Measurements from ENCODE around the gene FRRS1.

FRRS1 gene

GRCh38 chr1:99727575-99728185, 38.8 kb downstream of the FRRS1 start:
- Mint-ChIP-seq H3K4me3 (no peak overlapping the region), H3K9me3 (no peaks in the 10 kb centered on the region), H3K36me3 (ENCODE audit: low read depth) (no peaks in the 10 kb centered on the region), H3K4me1 (ENCODE audit: low read depth) (no peaks in the 10 kb centered on the region), H3K27ac (no peak overlapping the region), H3K27me3 (no peaks in the 10 kb centered on the region)

DNA sequence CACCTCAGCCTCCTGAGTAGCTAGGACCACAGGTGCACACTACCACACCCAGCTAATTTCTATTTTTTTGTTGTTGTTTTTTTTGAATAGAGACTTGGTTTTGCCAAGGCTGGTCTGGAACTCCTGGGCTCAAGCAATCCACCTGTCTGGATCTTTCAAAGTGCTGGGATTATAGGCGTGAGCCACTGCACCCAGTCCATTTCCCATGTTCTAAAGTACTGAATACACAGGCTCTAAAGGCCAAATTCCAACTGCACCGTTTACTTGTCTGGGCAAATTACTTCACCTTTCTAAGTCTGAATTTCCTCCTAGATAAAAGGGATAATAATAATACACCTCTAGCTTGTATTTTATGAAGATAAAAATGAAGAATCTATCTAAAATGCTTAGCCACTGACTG, 39.6 kb downstream of the FRRS1 start:
- H3K9me3 Mint-ChIP-seq = no peaks in the 10 kb centered on the region
- H3K4me1 Mint-ChIP-seq (ENCODE audit: low read depth) = no peaks in the 10 kb centered on the region
- H3K27me3 Mint-ChIP-seq = no peaks in the 10 kb centered on the region
- no peak overlapping the region for H3K4me3 Mint-ChIP-seq
- no peaks in the 10 kb centered on the region for H3K36me3 Mint-ChIP-seq (ENCODE audit: low read depth)
- H3K27ac Mint-ChIP-seq = no peak overlapping the region

DNA sequence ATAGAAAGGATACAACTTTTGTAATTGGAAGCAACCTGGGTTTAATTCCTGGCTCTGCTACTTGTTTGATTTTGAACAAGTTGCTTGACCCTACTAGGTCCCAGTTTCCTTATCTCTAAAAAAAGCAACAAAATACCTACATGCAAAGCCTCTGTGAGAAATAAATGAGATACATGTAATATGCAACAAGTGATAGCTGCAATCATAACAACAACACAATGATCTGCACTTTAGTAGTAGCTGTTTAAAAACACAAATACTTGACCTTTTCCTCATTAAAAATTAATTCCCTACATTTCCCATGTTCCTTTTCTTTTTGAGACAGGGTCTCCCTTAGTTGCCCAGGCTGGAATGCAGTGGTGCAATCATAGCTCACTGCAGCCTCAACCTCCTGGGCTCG, 40.0 kb downstream of the FRRS1 start:
- no peaks in the 10 kb centered on the region for H3K9me3 Mint-ChIP-seq
- no peak overlapping the region for H3K4me3 Mint-ChIP-seq
- H3K27me3 Mint-ChIP-seq = no peaks in the 10 kb centered on the region
- no peaks in the 10 kb centered on the region for H3K36me3 Mint-ChIP-seq (ENCODE audit: low read depth)
- no peak overlapping the region for H3K27ac Mint-ChIP-seq
- no peaks in the 10 kb centered on the region for H3K4me1 Mint-ChIP-seq (ENCODE audit: low read depth)

- Mint-ChIP-seq H3K4me1 (ENCODE audit: low read depth) (no peaks in the 10 kb centered on the region), H3K9me3 (no peaks in the 10 kb centered on the region), H3K36me3 (ENCODE audit: low read depth) (no peaks in the 10 kb centered on the region), H3K27ac (no peak overlapping the region), H3K27me3 (no peaks in the 10 kb centered on the region), H3K4me3 (no peak overlapping the region)
Observed at GRCh38 chr1:99725996-99726395, 40.4 kb downstream of the FRRS1 start.

DNA sequence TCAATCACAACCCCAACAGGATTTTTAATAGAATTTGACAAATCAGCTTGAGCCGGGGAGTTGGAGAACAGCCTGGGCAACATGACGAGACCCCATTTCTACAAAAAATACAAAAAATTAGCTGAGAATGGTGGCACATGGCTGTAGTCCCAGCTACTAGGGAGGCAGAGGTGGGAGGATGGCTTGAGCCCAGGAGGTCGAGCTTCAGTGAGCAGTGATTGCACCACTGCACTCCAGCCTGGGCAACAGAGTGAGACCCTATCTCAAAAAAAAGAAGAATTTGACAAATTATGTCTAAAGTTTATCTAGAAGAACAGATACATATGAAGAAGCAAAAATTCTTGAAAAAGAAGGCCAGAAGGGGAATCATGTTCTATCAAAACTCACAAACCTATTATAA, 43.2 kb downstream of the FRRS1 start:
- H3K4me3 Mint-ChIP-seq = no peak overlapping the region
- no peaks in the 10 kb centered on the region for H3K9me3 Mint-ChIP-seq
- no peaks in the 10 kb centered on the region for H3K27me3 Mint-ChIP-seq
- no peak overlapping the region for H3K27ac Mint-ChIP-seq
- H3K4me1 Mint-ChIP-seq (ENCODE audit: low read depth) = no peaks in the 10 kb centered on the region
- no peaks in the 10 kb centered on the region for H3K36me3 Mint-ChIP-seq (ENCODE audit: low read depth)

DNA sequence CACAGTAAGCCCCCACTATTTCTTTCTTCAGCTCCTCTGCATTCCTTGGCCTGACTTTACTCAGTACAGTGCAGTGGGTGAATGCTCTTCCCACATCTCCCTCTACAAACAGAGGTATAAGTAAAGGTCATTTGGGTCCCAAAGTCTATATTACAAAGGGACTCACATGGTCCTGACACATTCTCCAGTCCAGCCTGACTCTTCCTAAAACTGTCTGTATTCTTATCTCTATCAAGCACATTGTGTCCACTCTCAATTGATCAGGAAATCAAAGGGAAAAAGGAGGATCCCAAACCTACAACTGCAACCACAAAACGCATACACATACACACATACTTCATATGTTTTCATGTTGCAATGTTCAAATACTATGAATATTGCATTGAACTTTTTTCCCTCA, 49.4 kb downstream of the FRRS1 start:
- Mint-ChIP-seq H3K27ac (no peak overlapping the region), H3K9me3 (no peaks in the 10 kb centered on the region), H3K36me3 (ENCODE audit: low read depth) (no peaks in the 10 kb centered on the region), H3K4me1 (ENCODE audit: low read depth) (no peaks in the 10 kb centered on the region), H3K27me3 (no peaks in the 10 kb centered on the region), H3K4me3 (no peak overlapping the region)

- H3K27me3 Mint-ChIP-seq = no peaks in the 10 kb centered on the region
- H3K27ac Mint-ChIP-seq = no peak overlapping the region
- no peak overlapping the region for H3K4me3 Mint-ChIP-seq
- no peaks in the 10 kb centered on the region for H3K4me1 Mint-ChIP-seq (ENCODE audit: low read depth)
- H3K36me3 Mint-ChIP-seq (ENCODE audit: low read depth) = no peaks in the 10 kb centered on the region
- no peaks in the 10 kb centered on the region for H3K9me3 Mint-ChIP-seq
Observed at GRCh38 chr1:99713006-99713405, 53.4 kb downstream of the FRRS1 start.

DNA sequence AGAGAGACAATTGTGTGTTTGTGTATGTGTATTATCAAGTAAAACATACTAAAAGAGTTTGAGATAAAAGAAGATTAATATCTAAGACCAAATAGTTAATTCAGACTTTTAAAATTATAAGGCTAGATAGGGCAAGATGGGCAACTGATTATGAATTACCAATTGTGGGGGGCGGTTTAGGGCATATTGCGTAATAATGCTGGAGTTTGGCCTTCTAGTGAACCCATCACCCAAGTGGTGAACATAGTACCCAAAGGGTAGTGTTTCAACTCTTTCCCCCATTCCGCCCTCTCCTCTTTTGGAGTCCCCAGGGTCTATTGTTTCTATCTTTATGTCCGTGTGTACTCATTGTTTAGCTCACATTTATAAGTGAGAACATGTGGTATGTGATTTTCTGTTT, 55.4 kb downstream of the FRRS1 start:
- no peaks in the 10 kb centered on the region for H3K27me3 Mint-ChIP-seq
- H3K9me3 Mint-ChIP-seq = no peaks in the 10 kb centered on the region
- H3K4me1 Mint-ChIP-seq (ENCODE audit: low read depth) = no peaks in the 10 kb centered on the region
- no peak overlapping the region for H3K27ac Mint-ChIP-seq
- H3K36me3 Mint-ChIP-seq (ENCODE audit: low read depth) = no peaks in the 10 kb centered on the region
- H3K4me3 Mint-ChIP-seq = no peak overlapping the region

GRCh38 chr1:99707535-99708142, 58.8 kb downstream of the FRRS1 start:
- no peaks in the 10 kb centered on the region for H3K36me3 Mint-ChIP-seq (ENCODE audit: low read depth)
- H3K9me3 Mint-ChIP-seq = no peaks in the 10 kb centered on the region

GRCh38 chr1:99705385-99705784, 61.0 kb downstream of the FRRS1 start:
- Mint-ChIP-seq H3K27ac (no peak overlapping the region), H3K4me3 (no peak overlapping the region), H3K27me3 (peaks cover 5% of the 10 kb centered on the region), H3K4me1 (ENCODE audit: low read depth) (peaks cover 3% of the 10 kb centered on the region), H3K36me3 (ENCODE audit: low read depth) (no peaks in the 10 kb centered on the region), H3K9me3 (no peaks in the 10 kb centered on the region)

More at GRCh38 chr1:99707535-99708142, 58.8 kb downstream of the FRRS1 start:
- Mint-ChIP-seq H3K27ac (no peak overlapping the region), H3K27me3 (no peaks in the 10 kb centered on the region), H3K4me3 (no peak overlapping the region), H3K4me1 (ENCODE audit: low read depth) (peaks cover 3% of the 10 kb centered on the region)

DNA sequence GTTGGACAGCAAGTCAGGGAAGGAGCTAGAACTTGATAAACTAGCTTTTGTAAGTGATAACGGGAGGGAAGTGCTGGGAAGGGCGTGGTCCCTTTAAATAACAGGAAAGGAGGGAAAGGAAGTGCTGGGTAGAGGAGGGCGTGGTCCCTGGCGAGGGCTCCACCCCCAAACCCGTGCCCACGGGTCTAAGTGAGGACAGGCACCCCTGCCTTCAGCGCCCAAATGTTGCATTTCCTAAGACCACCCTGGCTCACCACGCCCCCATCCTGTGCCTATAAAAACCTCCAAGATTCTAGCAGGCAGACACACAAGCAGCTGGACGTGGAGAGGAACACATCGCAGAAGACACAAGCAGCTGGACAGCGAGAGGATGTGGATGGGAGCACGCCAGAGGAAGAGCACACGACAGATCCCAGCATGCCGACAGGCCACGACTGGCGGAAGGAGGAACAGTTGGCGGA, 62.0 kb downstream of the FRRS1 start:
- H3K9me3 Mint-ChIP-seq = no peaks in the 10 kb centered on the region
- no peaks in the 10 kb centered on the region for H3K36me3 Mint-ChIP-seq (ENCODE audit: low read depth)
- H3K4me3 Mint-ChIP-seq = no peak overlapping the region
- peaks cover 10% of the 10 kb centered on the region for H3K27me3 Mint-ChIP-seq
- peaks cover 3% of the 10 kb centered on the region for H3K4me1 Mint-ChIP-seq (ENCODE audit: low read depth)
- no peak overlapping the region for H3K27ac Mint-ChIP-seq

DNA sequence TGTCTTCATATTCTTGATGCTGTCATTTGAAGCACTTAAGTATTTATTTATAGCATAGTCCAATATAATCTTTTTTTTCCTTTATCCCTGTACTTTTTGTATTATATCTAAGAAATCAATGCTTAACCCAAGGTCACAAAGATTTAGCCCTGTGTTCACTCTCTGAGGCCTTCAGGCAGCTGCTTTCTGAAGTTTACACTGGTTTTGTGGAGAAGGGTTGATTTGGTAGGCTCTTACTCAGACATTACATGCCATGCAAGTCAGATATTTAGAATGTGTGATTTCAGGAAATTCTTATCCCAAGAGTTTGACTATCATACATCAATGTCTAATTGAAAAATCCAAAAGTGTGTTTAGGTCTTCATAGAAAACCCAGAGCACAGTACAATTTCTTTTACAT, 64.2 kb downstream of the FRRS1 start:
- H3K4me1 Mint-ChIP-seq (ENCODE audit: low read depth) = peaks cover 3% of the 10 kb centered on the region
- no peak overlapping the region for H3K4me3 Mint-ChIP-seq
- H3K9me3 Mint-ChIP-seq = no peaks in the 10 kb centered on the region
- no peaks in the 10 kb centered on the region for H3K36me3 Mint-ChIP-seq (ENCODE audit: low read depth)
- peaks cover 23% of the 10 kb centered on the region for H3K27me3 Mint-ChIP-seq
- H3K27ac Mint-ChIP-seq = no peak overlapping the region

- Mint-ChIP-seq H3K9me3 (no peaks in the 10 kb centered on the region), H3K27ac (no peak overlapping the region), H3K4me3 (no peak overlapping the region), H3K4me1 (ENCODE audit: low read depth) (peaks cover 3% of the 10 kb centered on the region), H3K36me3 (ENCODE audit: low read depth) (no peaks in the 10 kb centered on the region), H3K27me3 (peaks cover 28% of the 10 kb centered on the region)
Observed at GRCh38 chr1:99700020-99700419, 66.4 kb downstream of the FRRS1 start.

DNA sequence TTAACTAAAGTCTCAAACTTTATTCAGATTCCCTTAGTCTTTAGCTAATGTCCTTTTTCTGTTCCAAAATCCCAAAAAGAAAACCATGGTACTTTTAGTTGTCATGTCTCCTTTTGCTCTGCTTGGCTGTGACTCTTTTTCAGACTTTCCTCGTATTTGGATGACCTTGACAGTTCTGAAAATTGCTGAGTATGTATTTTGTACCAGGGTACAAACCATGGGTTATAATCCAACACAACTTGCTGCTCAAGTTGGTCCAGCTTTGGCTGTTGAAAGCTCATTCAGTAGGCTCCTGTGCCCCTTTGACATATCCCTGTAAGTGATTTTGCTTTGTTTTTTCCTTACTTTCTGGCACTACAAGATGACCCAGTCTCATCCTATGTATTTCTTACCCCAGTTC, 68.9 kb downstream of the FRRS1 start:
- Mint-ChIP-seq H3K4me3 (no peak overlapping the region), H3K9me3 (no peaks in the 10 kb centered on the region), H3K27me3 (peaks cover 35% of the 10 kb centered on the region), H3K36me3 (ENCODE audit: low read depth) (no peaks in the 10 kb centered on the region), H3K27ac (no peak overlapping the region), H3K4me1 (ENCODE audit: low read depth) (no peaks in the 10 kb centered on the region)

GRCh38 chr1:99696616-99697015, 69.8 kb downstream of the FRRS1 start:
- Mint-ChIP-seq H3K27ac (no peak overlapping the region), H3K4me3 (no peak overlapping the region), H3K4me1 (ENCODE audit: low read depth) (no peaks in the 10 kb centered on the region), H3K9me3 (no peaks in the 10 kb centered on the region), H3K36me3 (ENCODE audit: low read depth) (no peaks in the 10 kb centered on the region), H3K27me3 (peaks cover 35% of the 10 kb centered on the region)

DNA sequence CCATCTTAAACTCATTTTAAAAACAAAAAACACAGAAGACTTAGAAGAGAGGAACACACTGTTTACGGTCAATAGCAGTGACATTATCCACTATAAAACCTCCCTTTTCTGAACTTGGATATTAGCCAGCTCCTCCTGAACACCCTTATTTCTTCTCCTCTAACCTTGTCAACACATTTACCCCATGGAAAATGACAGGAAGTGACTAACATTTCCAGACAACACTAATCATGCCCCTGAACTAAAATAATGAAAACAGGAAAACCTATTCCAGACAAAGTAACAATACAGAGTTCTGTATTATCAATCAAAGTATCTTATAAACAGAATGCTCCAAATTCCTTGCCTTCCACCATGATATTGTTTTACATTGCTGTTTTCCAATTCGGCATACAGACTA, 75.3 kb downstream of the FRRS1 start:
- Mint-ChIP-seq H3K27ac (no peak overlapping the region), H3K4me3 (no peak overlapping the region), H3K4me1 (ENCODE audit: low read depth) (no peaks in the 10 kb centered on the region), H3K9me3 (no peaks in the 10 kb centered on the region), H3K27me3 (peaks cover 15% of the 10 kb centered on the region), H3K36me3 (ENCODE audit: low read depth) (no peaks in the 10 kb centered on the region)

Data from stimulated activated naive CD8-positive, alpha-beta T cell treated with anti-CD3 and anti-CD28 coated beads, Interleukin-15, Interleukin-2, amounts not matched to agents 100 ng/mL and 50 ng/mL, for 24 hours (primary cell).